ENCODE data around the gene ADGRA1.

DNA sequence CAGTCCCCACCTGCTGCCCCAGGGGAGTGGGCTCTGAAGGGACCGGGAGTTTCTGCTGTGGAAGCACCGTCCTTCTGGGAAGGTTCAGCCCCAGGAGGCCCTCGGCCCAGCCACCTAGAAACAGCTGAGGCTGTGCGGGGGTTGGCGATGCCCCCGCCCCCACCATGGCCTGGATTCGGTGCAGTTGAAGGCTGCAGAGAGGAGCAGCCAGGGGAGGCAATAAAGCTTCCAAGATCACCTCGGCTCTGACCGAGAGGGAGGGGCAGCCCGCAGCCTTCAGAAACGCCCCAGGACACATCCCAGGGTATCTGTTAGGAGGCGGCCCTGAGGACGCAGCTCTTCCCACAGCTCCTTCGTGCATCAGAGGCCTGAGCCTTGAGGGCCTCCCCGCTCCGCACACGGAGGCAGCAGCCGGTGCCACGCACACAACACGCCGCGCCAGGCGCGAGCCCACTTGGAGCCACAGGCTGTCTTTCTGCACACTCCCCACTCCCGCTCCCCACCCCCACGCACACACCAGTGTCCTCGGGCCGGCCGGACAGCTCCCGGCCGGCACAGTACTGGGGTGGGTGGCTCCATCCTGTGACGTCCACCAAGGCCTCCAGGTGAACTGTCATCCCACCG is 73.9 kb downstream of the ADGRA1 start:
- no peak for TF ChIP-seq POLR2A (IDR thresholded peaks at IDR 0.05)
- TF ChIP-seq, protein P1, sequence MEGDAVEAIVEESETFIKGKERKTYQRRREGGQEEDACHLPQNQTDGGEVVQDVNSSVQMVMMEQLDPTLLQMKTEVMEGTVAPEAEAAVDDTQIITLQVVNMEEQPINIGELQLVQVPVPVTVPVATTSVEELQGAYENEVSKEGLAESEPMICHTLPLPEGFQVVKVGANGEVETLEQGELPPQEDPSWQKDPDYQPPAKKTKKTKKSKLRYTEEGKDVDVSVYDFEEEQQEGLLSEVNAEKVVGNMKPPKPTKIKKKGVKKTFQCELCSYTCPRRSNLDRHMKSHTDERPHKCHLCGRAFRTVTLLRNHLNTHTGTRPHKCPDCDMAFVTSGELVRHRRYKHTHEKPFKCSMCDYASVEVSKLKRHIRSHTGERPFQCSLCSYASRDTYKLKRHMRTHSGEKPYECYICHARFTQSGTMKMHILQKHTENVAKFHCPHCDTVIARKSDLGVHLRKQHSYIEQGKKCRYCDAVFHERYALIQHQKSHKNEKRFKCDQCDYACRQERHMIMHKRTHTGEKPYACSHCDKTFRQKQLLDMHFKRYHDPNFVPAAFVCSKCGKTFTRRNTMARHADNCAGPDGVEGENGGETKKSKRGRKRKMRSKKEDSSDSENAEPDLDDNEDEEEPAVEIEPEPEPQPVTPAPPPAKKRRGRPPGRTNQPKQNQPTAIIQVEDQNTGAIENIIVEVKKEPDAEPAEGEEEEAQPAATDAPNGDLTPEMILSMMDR (IDR thresholded peaks at IDR 0.05), result no peak
